Measurements from ENCODE around the gene GEMIN7.
A peak's percentile ranks its signal among the peaks of the same experiment; 100 is the strongest.

Gene GEMIN7

GRCh38 chr19:45090034-45090433 lies 11.0 kb downstream of the GEMIN7 start:
- no peak for DNase-seq (ENCODE audit: low spot score)

- no peak for DNase-seq (ENCODE audit: low spot score)
Observed at GRCh38 chr19:45090606-45091005, 11.5 kb downstream of the GEMIN7 start.

GRCh38 chr19:45091031-45091923 lies 12.2 kb downstream of the GEMIN7 start:
- DNase-seq (ENCODE audit: low spot score): peak; percentile 98

GRCh38 chr19:45092747-45093678 lies 14.0 kb downstream of the GEMIN7 start, which contains the start of gene PPP1R37:
Gene PPP1R37 (plus strand): TSS chr19:45093179. CDS start chr19:45093326, 147 bp downstream.
- peak; percentile 95 for DNase-seq (ENCODE audit: low spot score)

- no peak for DNase-seq (ENCODE audit: low spot score)
Observed at GRCh38 chr19:45094137-45094536, 15.1 kb downstream of the GEMIN7 start.

- no peak for DNase-seq (ENCODE audit: low spot score)
Observed at GRCh38 chr19:45094707-45095106, 15.6 kb downstream of the GEMIN7 start.

- no peak for DNase-seq (ENCODE audit: low spot score)
Observed at GRCh38 chr19:45095496-45096413, 16.7 kb downstream of the GEMIN7 start.

GRCh38 chr19:45096700-45097099 lies 17.6 kb downstream of the GEMIN7 start:
- no peak for DNase-seq (ENCODE audit: low spot score)

GRCh38 chr19:45097450-45097775 lies 18.4 kb downstream of the GEMIN7 start:
- no peak for DNase-seq (ENCODE audit: low spot score)

GRCh38 chr19:45097776-45098520 lies 18.9 kb downstream of the GEMIN7 start:
- DNase-seq (ENCODE audit: low spot score): no peak

GRCh38 chr19:45098521-45099466 lies 19.7 kb downstream of the GEMIN7 start:
- DNase-seq (ENCODE audit: low spot score): no peak

GRCh38 chr19:45099467-45100191 lies 20.6 kb downstream of the GEMIN7 start:
- DNase-seq (ENCODE audit: low spot score): no peak

GRCh38 chr19:45100201-45100600 lies 21.1 kb downstream of the GEMIN7 start:
- DNase-seq (ENCODE audit: low spot score): no peak

- no peak for DNase-seq (ENCODE audit: low spot score)
Observed at GRCh38 chr19:45100846-45101252, 21.8 kb downstream of the GEMIN7 start.

- DNase-seq (ENCODE audit: low spot score): no peak
Observed at GRCh38 chr19:45101806-45102205, 22.7 kb downstream of the GEMIN7 start.

- DNase-seq (ENCODE audit: low spot score): no peak
Observed at GRCh38 chr19:45102481-45102880, 23.4 kb downstream of the GEMIN7 start.

GRCh38 chr19:45103156-45103507 lies 24.1 kb downstream of the GEMIN7 start:
- DNase-seq (ENCODE audit: low spot score): no peak

- peak; percentile 22 for DNase-seq (ENCODE audit: low spot score)
Observed at GRCh38 chr19:45103508-45104319, 24.7 kb downstream of the GEMIN7 start.
